SH-SY5Y (cell line): ENCODE measurements around the gene SARNP.

Experiments
- GATA2 ChIP-seq: IDR thresholded peaks from 2 replicates; pipeline ENCODE4 v1.6.1; 2011; ENCODE audit warnings: mild to moderate bottlenecking, low read depth, low read length
- GATA3 ChIP-seq: IDR thresholded peaks from 2 replicates; pipeline ENCODE4 v1.6.1; 2011; ENCODE audit warnings: low read depth, mild to moderate bottlenecking, low read length, moderate library complexity

DNA sequence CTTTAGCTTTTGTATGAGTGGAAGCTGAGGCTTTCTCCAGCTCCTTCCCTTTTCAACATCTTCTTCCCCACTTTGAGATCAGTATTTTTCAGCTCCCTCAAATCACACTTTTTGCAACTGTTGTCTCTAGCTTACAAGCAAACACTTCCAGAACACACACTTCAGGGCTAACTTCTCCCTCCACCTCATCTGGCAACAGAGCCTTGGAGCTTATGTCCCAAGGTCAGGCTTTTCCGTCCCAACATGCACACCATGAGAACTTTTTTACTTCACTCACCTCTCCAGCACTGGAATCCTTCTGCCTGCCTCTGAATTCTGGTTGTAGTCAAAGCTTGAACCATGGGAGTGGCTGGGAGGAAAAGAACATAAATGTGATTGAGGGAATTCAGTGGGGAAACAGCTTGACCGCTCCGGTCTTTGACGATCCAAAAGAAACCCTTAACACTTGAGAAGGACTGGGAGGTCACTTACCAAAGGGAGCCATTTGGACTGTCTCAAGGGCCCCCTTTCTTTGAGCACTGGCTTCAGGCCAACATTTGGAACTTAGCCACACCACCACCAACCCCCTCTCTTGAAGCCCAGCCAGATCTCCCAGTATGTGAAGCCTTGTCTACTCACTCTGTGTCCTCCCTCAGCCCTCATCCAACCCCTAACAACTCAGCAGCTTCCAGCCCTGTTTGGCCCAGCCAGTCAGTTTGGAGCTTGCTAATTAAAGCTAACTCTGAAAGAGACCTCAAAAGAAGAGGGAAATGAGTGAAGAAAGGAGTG, 105.6 kb downstream of the SARNP start:
- TF ChIP-seq GATA2 (no peak), GATA3 (no peak)
